Skin of body (tissue), 2 donors: Measurements from ENCODE around the gene CLCF1. TPM values are rescaled to one million over a fixed set of nuclear protein-coding genes. Genes with fewer than 3 reads are reported as not detected.

ENCODE experiments used
- DNase-seq: peaks from one replicate; lab custom pipeline; 2025; lab: John Stamatoyannopoulos, UW
- total RNA-seq: library from RNA; depleted of rRNA; stranded (reverse); fragments of >200 nt; gene quantifications from one replicate; pipeline ENCODE4 v1.2.3, GENCODE V29; 2014

CLCF1 gene
- total RNA-seq, 1 donor from 2014 or later: 0.89 TPM

- no peak for DNase-seq
Measured at GRCh38 chr11:67375320-67376055, 2.1 kb upstream of the CLCF1 start.

- no peak for DNase-seq
Measured at GRCh38 chr11:67374571-67375281, 1.3 kb upstream of the CLCF1 start.

GRCh38 chr11:67373648-67374570, 511 bp upstream of the CLCF1 start:
- DNase-seq: no peak

- no peak for DNase-seq
Measured at GRCh38 chr11:67372321-67372992, 941 bp downstream of the CLCF1 start.

- DNase-seq: no peak
Measured at GRCh38 chr11:67371911-67372320, 1.5 kb downstream of the CLCF1 start.

- DNase-seq: no peak
Measured at GRCh38 chr11:67371189-67371910, 2.0 kb downstream of the CLCF1 start.

GRCh38 chr11:67370351-67371076, 2.9 kb downstream of the CLCF1 start:
- no peak for DNase-seq

GRCh38 chr11:67369801-67370284, 3.6 kb downstream of the CLCF1 start:
- DNase-seq: no peak

GRCh38 chr11:67369275-67369674, 4.1 kb downstream of the CLCF1 start:
- DNase-seq: no peak

- DNase-seq: no peak
Measured at GRCh38 chr11:67368621-67369020, 4.8 kb downstream of the CLCF1 start.

- no peak for DNase-seq
Measured at GRCh38 chr11:67367761-67368227, 5.6 kb downstream of the CLCF1 start.

- no peak for DNase-seq
Measured at GRCh38 chr11:67366961-67367760, 6.2 kb downstream of the CLCF1 start.

GRCh38 chr11:67366546-67366945, 6.9 kb downstream of the CLCF1 start:
- peak; percentile 38 for DNase-seq

- no peak for DNase-seq
Measured at GRCh38 chr11:67365736-67366444, 7.5 kb downstream of the CLCF1 start.

- DNase-seq: no peak
Measured at GRCh38 chr11:67364783-67365722, 8.3 kb downstream of the CLCF1 start.

GRCh38 chr11:67364169-67364568, 9.2 kb downstream of the CLCF1 start:
- DNase-seq: no peak
